HG02981 (cell line): ENCODE data around the gene ZBTB2.

ENCODE experiments used
- ATAC-seq: cut with Tn5 transposase; IDR thresholded peaks from one replicate; pipeline ENCODE4 v1.9.1; 2021; ENCODE audit warnings: mild to moderate bottlenecking, moderate library complexity; ENCODE audit not compliant: unreplicated experiment

The ZBTB2 gene

GRCh38 chr6:151391471-151392413 is at the start of gene ZBTB2:
TSS of gene ZBTB2 (minus strand) at chr6:151391559. CDS start at chr6:151373637, 17,922 bp downstream.
- peak; percentile 17 for ATAC-seq

- peak; percentile 37 for ATAC-seq
Measured at GRCh38 chr6:151440930-151441329, 49.6 kb upstream of the ZBTB2 start.

GRCh38 chr6:151440498-151440897 is 49.1 kb upstream of the ZBTB2 start:
- peak; percentile 74 for ATAC-seq

GRCh38 chr6:151437401-151437800 is 46.0 kb upstream of the ZBTB2 start:
- no peak for ATAC-seq

- no peak for ATAC-seq
Measured at GRCh38 chr6:151436802-151437201, 45.4 kb upstream of the ZBTB2 start.

GRCh38 chr6:151436300-151436699 is 44.9 kb upstream of the ZBTB2 start:
- no peak for ATAC-seq

- ATAC-seq = peak; percentile 68
Measured at GRCh38 chr6:151434369-151434768, 43.0 kb upstream of the ZBTB2 start.

- ATAC-seq = no peak
Measured at GRCh38 chr6:151432651-151433050, 41.3 kb upstream of the ZBTB2 start.

GRCh38 chr6:151431337-151431736 is 40.0 kb upstream of the ZBTB2 start:
- ATAC-seq = no peak

GRCh38 chr6:151430886-151431285 is 39.5 kb upstream of the ZBTB2 start:
- no peak for ATAC-seq

- no peak for ATAC-seq
Measured at GRCh38 chr6:151428093-151428735, 36.9 kb upstream of the ZBTB2 start.

GRCh38 chr6:151425561-151425960 is 34.2 kb upstream of the ZBTB2 start:
- ATAC-seq = no peak

- ATAC-seq = no peak
Measured at GRCh38 chr6:151422981-151423380, 31.6 kb upstream of the ZBTB2 start.

- no peak for ATAC-seq
Measured at GRCh38 chr6:151417477-151417876, 26.1 kb upstream of the ZBTB2 start.

GRCh38 chr6:151414641-151415260 is 23.4 kb upstream of the ZBTB2 start:
- ATAC-seq = no peak

GRCh38 chr6:151413372-151414145 is 22.2 kb upstream of the ZBTB2 start:
- no peak for ATAC-seq

- no peak for ATAC-seq
Measured at GRCh38 chr6:151412909-151413308, 21.6 kb upstream of the ZBTB2 start.

GRCh38 chr6:151409679-151410078 is 18.3 kb upstream of the ZBTB2 start:
- ATAC-seq = no peak

- ATAC-seq = peak; percentile 61
Measured at GRCh38 chr6:151409260-151409659, 17.9 kb upstream of the ZBTB2 start.

- ATAC-seq = peak; percentile 3
Measured at GRCh38 chr6:151408858-151409257, 17.5 kb upstream of the ZBTB2 start.

GRCh38 chr6:151403919-151404308 is 12.6 kb upstream of the ZBTB2 start:
- no peak for ATAC-seq
